Measurements from ENCODE around the gene TLK2.

Gene TLK2

DNA sequence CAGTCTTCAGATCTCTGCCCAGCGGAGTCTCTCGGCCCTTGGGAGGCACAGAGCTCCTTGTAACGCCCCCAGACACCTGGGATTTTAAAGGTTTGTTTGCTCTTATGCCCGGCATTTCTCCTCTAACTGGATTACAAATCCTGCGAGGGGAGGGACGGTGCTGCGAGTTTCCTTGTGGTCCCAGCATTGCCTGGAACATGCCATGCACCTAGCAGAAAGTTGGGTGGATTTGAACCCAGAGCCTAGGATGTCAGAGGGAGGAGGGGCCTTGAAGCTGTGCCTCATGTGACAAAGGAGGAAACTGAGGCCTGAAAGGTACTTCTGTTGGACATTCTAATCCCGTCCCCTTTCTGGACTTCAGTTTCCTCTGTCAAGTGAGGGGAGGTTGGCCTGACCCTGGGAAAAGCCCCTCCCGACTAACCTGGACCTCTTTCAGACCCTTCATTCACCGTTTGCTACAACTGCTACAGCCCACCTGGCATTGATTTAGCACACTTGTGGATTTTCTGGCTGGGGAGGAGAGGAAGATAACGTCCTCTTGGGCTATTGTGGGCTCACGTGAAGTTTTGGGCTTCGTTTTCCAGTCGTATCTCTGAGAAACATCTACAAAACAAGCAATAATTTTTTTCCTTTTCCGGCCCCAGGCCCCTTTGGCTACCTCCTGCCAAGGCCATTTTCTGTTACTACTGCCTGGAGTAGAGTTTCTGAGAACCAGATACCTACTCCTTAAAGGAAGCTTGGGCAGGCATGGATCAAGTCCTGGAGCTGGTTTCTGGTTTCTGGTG is 179.7 kb downstream of the TLK2 start:
- DNase-seq: no peak

DNA sequence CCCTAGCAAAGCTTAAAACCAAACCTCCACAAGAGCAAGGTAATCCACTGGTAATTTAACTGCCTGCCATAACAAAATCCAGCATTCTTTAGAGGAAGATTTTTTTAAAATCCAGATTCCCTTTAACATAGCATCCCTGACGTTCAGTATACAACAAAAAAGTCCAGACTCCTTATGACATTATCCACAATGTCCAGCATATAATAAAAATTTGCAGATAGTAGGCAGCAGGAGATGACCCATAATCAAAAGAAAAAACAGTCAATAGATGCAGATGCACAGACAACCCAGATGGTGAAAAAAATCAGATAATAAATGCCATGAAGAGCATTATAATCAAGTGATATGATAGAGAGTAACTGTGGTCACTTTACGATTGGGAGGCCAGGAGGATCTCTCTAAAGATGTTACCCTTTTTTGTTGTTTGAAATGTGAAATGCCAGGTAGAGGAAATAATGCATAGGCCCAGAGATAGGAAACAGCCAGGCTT is 182.0 kb downstream of the TLK2 start:
- DNase-seq: no peak

DNA sequence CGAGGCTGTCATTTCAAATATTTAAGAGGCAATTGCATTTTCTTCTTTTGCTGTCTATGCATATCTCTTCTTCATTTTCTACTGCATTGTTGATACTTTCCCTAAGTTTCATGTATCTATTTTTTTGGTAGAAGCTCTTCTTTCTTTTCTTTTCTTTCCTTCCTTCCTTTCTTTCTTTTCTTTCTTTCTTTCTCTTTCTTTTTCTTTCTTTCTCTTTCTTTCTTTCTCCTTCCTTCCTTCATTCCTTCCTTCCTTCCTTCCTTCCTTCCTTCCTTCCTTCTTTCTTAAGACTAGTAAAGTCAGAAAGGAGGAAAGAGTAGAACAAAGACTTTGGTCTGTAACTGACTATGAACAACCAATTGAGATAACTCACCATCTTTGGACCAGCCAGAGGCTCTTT is 182.7 kb downstream of the TLK2 start:
- DNase-seq: no peak

DNA sequence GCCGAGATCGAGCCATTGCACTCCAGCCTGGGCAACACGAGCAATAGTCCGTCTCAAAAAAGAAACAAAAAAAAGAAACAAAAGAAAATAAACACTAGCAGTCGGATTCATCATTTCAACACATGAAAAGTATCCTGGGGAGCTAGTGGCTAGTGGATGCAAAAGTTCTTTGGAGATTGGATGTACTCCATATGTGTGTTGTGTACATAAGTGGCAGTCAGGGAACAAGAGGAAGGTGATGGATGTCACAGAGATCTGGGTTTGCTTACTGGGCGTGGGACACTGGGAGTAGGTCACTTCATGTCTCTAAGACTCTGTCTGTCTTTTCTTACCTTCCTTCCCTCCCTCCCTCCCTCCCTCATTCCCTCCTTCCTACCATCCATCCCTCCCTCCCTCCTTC is 184.2 kb downstream of the TLK2 start:
- DNase-seq: no peak

Data from NCI-H2171 treated with DMSO at 0.1 percent for 48 hours (cell line).